ENCODE data around the gene DHRS11. TPM values are rescaled to one million over a fixed set of nuclear protein-coding genes. Genes with fewer than 3 reads are reported as not detected.

The DHRS11 gene
- total and polyA plus RNA-seq, 11 donors, result 11.0 to 22.2 (median 13.5) TPM

- Histone ChIP-seq H3K27ac (peak overlapping the region in 11 of 12 donors; percentile 93 to 100 (median 99)), H3K9me3 (no peaks in the 10 kb centered on the region), H3K4me3 (peak overlapping the region; percentile 63 to 99 (median 84)), H3K36me3 (peaks cover 0 to 32% (median 9%) of the 10 kb centered on the region in 9 donors), H3K27me3 (no peaks in the 10 kb centered on the region), H3K4me1 (peaks cover 12 to 67% (median 46%) of the 10 kb centered on the region in 12 donors)
- 13 to 18% (median 18%) methylated on average over 7 of the region's 7 CpGs for WGBS, 4 donors
- TF ChIP-seq POLR2A (IDR thresholded peaks at IDR 0.05) (no peak), CTCF (IDR thresholded peaks at IDR 0.05) (no peak)
- intact Hi-C loops (cut with DNase I), result loop anchor here in 6 of 10 donors (5.0 kb wide), 2 partner anchors 41 to 46 kb away; partner anchors contain the start of gene DHRS11 (in 5 of the 6)
- no peak for ATAC-seq
- DNase-seq, result no peak
Observed at GRCh38 chr17:36546418-36547093, 45.1 kb upstream of the DHRS11 start.

GRCh38 chr17:36547776-36548175 lies 43.9 kb upstream of the DHRS11 start:
- no peak for DNase-seq
- TF ChIP-seq CTCF (IDR thresholded peaks at IDR 0.05), result no peak
- no peak for TF ChIP-seq POLR2A (IDR thresholded peaks at IDR 0.05)
- Histone ChIP-seq H3K36me3 (peaks cover 0 to 32% (median 9%) of the 10 kb centered on the region in 9 donors), H3K4me3 (peak overlapping the region in 1 of 12 donors; percentile 86), H3K27ac (no peak overlapping the region), H3K27me3 (no peaks in the 10 kb centered on the region), H3K9me3 (no peaks in the 10 kb centered on the region), H3K4me1 (peaks cover 12 to 77% (median 48%) of the 10 kb centered on the region in 12 donors)
- intact Hi-C loops (cut with DNase I), result loop anchor here in 6 of 10 donors (5.0 kb wide), 2 partner anchors 40 to 45 kb away; partner anchors contain the start of gene DHRS11 (in 5 of the 6)
- no peak for ATAC-seq

GRCh38 chr17:36550491-36551417 lies 40.9 kb upstream of the DHRS11 start:
- 88 to 90% (median 89%) methylated on average over 8 of the region's 8 CpGs for WGBS, 4 donors
- intact Hi-C loops (cut with DNase I), result loop anchor here in 1 of 10 donors (2.0 kb wide), 1 partner anchor 36 kb away; no protein-coding TSS in a partner anchor
- peaks cover 12 to 84% (median 56%) of the 10 kb centered on the region in 12 donors for H3K4me1 ChIP-seq

More at GRCh38 chr17:36550491-36551417, 40.9 kb upstream of the DHRS11 start:
- Histone ChIP-seq H3K36me3 (peaks cover 0 to 44% (median 18%) of the 10 kb centered on the region in 9 donors), H3K9me3 (no peaks in the 10 kb centered on the region), H3K27ac (peak overlapping the region in 1 of 12 donors; percentile 5), H3K4me3 (no peak overlapping the region), H3K27me3 (no peaks in the 10 kb centered on the region)
- TF ChIP-seq CTCF (IDR thresholded peaks at IDR 0.05) (no peak), POLR2A (IDR thresholded peaks at IDR 0.05) (no peak)
- no peak for DNase-seq
- ATAC-seq, result no peak

Data from heart left ventricle (tissue), 16 donors.